ENCODE results near the gene ACKR3.
A peak's percentile ranks its signal among the peaks of the same experiment; 100 is the strongest.

ACKR3 gene

GRCh38 chr2:236569573-236569973, at the start of gene ACKR3:
Gene ACKR3, plus strand, starts transcription at chr2:236569825. Its CDS starts 10,641 bp downstream, at chr2:236580466.
- DNase-seq: peak; percentile 57

GRCh38 chr2:236521556-236521955, 48.1 kb upstream of the ACKR3 start:
- DNase-seq: no peak

GRCh38 chr2:236523249-236523648, 46.4 kb upstream of the ACKR3 start:
- DNase-seq: no peak

- DNase-seq: no peak
These were observed 44.1 kb upstream of the ACKR3 start for GRCh38 chr2:236525411-236525997.

GRCh38 chr2:236526455-236527158, 43.0 kb upstream of the ACKR3 start:
- no peak for DNase-seq

- no peak for DNase-seq
These were observed 42.4 kb upstream of the ACKR3 start for GRCh38 chr2:236527159-236527630.

GRCh38 chr2:236529606-236530005, 40.0 kb upstream of the ACKR3 start:
- DNase-seq: no peak

GRCh38 chr2:236530512-236530911, 39.1 kb upstream of the ACKR3 start:
- DNase-seq: no peak

GRCh38 chr2:236531195-236531594, 38.4 kb upstream of the ACKR3 start:
- no peak for DNase-seq

- no peak for DNase-seq
These were observed 37.6 kb upstream of the ACKR3 start for GRCh38 chr2:236531996-236532395.

- DNase-seq: no peak
These were observed 36.3 kb upstream of the ACKR3 start for GRCh38 chr2:236533343-236533742.

- no peak for DNase-seq
These were observed 34.6 kb upstream of the ACKR3 start for GRCh38 chr2:236535024-236535423.

GRCh38 chr2:236536727-236537398, 32.8 kb upstream of the ACKR3 start:
- DNase-seq: peak; percentile 42

GRCh38 chr2:236538242-236538641, 31.4 kb upstream of the ACKR3 start:
- no peak for DNase-seq

- no peak for DNase-seq
These were observed 28.5 kb upstream of the ACKR3 start for GRCh38 chr2:236541008-236541562.

GRCh38 chr2:236544362-236544761, 25.3 kb upstream of the ACKR3 start:
- no peak for DNase-seq

GRCh38 chr2:236545248-236545658, 24.4 kb upstream of the ACKR3 start:
- DNase-seq: no peak

GRCh38 chr2:236545814-236546480, 23.7 kb upstream of the ACKR3 start:
- no peak for DNase-seq

- DNase-seq: no peak
These were observed 23.0 kb upstream of the ACKR3 start for GRCh38 chr2:236546561-236547002.

- DNase-seq: no peak
These were observed 21.9 kb upstream of the ACKR3 start for GRCh38 chr2:236547725-236548124.

GRCh38 chr2:236548179-236548921, 21.3 kb upstream of the ACKR3 start:
- DNase-seq: no peak

GRCh38 chr2:236549165-236549564, 20.5 kb upstream of the ACKR3 start:
- no peak for DNase-seq
